ENCODE results near the gene PGAM5.
"Not testable (repeated sequence)": the region's sequence is repeated elsewhere in the genome, so short reads cannot be mapped to it uniquely, and the experiment has no call there.

GRCh38 chr12:132694888-132695287 lies 15.8 kb upstream of the PGAM5 start:
- not testable (repeated sequence) for TF ChIP-seq CTCF, POLR2A (IDR thresholded peaks at IDR 0.05)

Measured in thyroid gland (tissue), 4 donors.